Measurements from ENCODE around the gene ELK1. TPM values are rescaled to one million over a fixed set of nuclear protein-coding genes. Genes with fewer than 3 reads are reported as not detected.

ELK1 gene
- total and polyA plus RNA-seq, 2 donors from 2014 or later: 10.5 to 26.9 TPM

GRCh38 chrX:47649271-47649670, 1.1 kb downstream of the ELK1 start:
- Histone ChIP-seq H3K4me3 (ENCODE audit: low read length in 3 of 3) (peak overlapping the region; percentile 68 to 84 (median 77)), H3K36me3 (ENCODE audit: control insufficient read depth in 2 of 3, insufficient read depth in 3 of 3, low read length in 3 of 3) (no peaks in the 10 kb centered on the region), H3K9me3 (ENCODE audit: control insufficient read depth in 2 of 3, insufficient read depth in 1 of 3, low read length in 3 of 3) (no peaks in the 10 kb centered on the region), H3K27ac (ENCODE audit: low read depth in 2 of 2, low read length in 2 of 2) (no peak overlapping the region), H3K9ac (ENCODE audit: low read length in 3 of 3) (peak overlapping the region; percentile 24 to 61 (median 27)), H3K4me1 (ENCODE audit: control insufficient read depth in 2 of 3, insufficient read depth in 2 of 3, low read depth in 1 of 3, low read length in 3 of 3) (peaks cover 0 to 11% (median 4%) of the 10 kb centered on the region in 3 donors), H3K27me3 (ENCODE audit: control insufficient read depth, insufficient read depth, low read length) (no peaks in the 10 kb centered on the region)
- intact Hi-C loops (cut with DNase I): no loop called here
- TF ChIP-seq CTCF (IDR thresholded peaks at IDR 0.05; ENCODE audit: borderline replicate concordance, extremely low read depth, insufficient read depth): no peak
- no peak for FAIRE-seq
- peak in 1 of 5 donors; percentile 18 for DNase-seq

GRCh38 chrX:47648376-47648775, 2.0 kb downstream of the ELK1 start:
- Histone ChIP-seq H3K27ac (ENCODE audit: low read depth in 2 of 2, low read length in 2 of 2) (no peak overlapping the region), H3K9ac (ENCODE audit: low read length in 3 of 3) (no peak overlapping the region), H3K36me3 (ENCODE audit: control insufficient read depth in 2 of 3, insufficient read depth in 3 of 3, low read length in 3 of 3) (no peaks in the 10 kb centered on the region), H3K4me1 (ENCODE audit: control insufficient read depth in 2 of 3, insufficient read depth in 2 of 3, low read depth in 1 of 3, low read length in 3 of 3) (peaks cover 0 to 11% (median 4%) of the 10 kb centered on the region in 3 donors), H3K4me3 (ENCODE audit: low read length in 3 of 3) (no peak overlapping the region), H3K27me3 (ENCODE audit: control insufficient read depth, insufficient read depth, low read length) (no peaks in the 10 kb centered on the region), H3K9me3 (ENCODE audit: control insufficient read depth in 2 of 3, insufficient read depth in 1 of 3, low read length in 3 of 3) (no peaks in the 10 kb centered on the region)
- intact Hi-C loops (cut with DNase I): no loop called here
- DNase-seq: no peak
- TF ChIP-seq CTCF (IDR thresholded peaks at IDR 0.05; ENCODE audit: borderline replicate concordance, extremely low read depth, insufficient read depth): no peak
- FAIRE-seq: no peak

GRCh38 chrX:47646636-47647035, 3.7 kb downstream of the ELK1 start:
- intact Hi-C loops (cut with DNase I): no loop called here

More at GRCh38 chrX:47646636-47647035, 3.7 kb downstream of the ELK1 start:
- Histone ChIP-seq H3K9ac (ENCODE audit: low read length in 3 of 3) (no peak overlapping the region), H3K27me3 (ENCODE audit: control insufficient read depth, insufficient read depth, low read length) (no peaks in the 10 kb centered on the region), H3K4me1 (ENCODE audit: control insufficient read depth in 2 of 3, insufficient read depth in 2 of 3, low read depth in 1 of 3, low read length in 3 of 3) (peaks cover 0 to 11% (median 4%) of the 10 kb centered on the region in 3 donors), H3K27ac (ENCODE audit: low read depth in 2 of 2, low read length in 2 of 2) (no peak overlapping the region), H3K9me3 (ENCODE audit: control insufficient read depth in 2 of 3, insufficient read depth in 1 of 3, low read length in 3 of 3) (no peaks in the 10 kb centered on the region), H3K4me3 (ENCODE audit: low read length in 3 of 3) (no peak overlapping the region), H3K36me3 (ENCODE audit: control insufficient read depth in 2 of 3, insufficient read depth in 3 of 3, low read length in 3 of 3) (no peaks in the 10 kb centered on the region)
- no peak for TF ChIP-seq CTCF (IDR thresholded peaks at IDR 0.05; ENCODE audit: borderline replicate concordance, extremely low read depth, insufficient read depth)
- FAIRE-seq (no peak), DNase-seq (no peak)

All from kidney (tissue), 14 donors.